Prostate gland (tissue), 2 donors: ENCODE data around the gene CCT7.

Source experiments
- CTCF ChIP-seq, 4 experiments: fragments of 200-600 bp in 2 of 4; fragments of 450-650 bp in 2 of 4; sonication (generic) in 2 of 4; IDR thresholded peaks; 1 replicate in 3 of 4; 2 replicates in 1 of 4; pipeline ENCODE4 v1.5.1; 2016 to 2019; ENCODE audit warnings: antibody characterized with exemption in 4 of 4, mild to moderate bottlenecking in 2 of 4, moderate library complexity in 2 of 4
- POLR2AphosphoS5 ChIP-seq: sonication (generic); formaldehyde crosslinking; IDR thresholded peaks from one replicate; pipeline ENCODE4 v1.6.1; 2017; ENCODE audit warnings: antibody characterized with exemption

GRCh38 chr2:73292316-73292905 is 58.3 kb downstream of the CCT7 start:
- TF ChIP-seq CTCF (IDR thresholded peaks at IDR 0.05) = no peak
- TF ChIP-seq POLR2AphosphoS5 = no peak
